ENCODE measurements around the gene ASIC1.
A peak's percentile ranks its signal among the peaks of the same experiment; 100 is the strongest.

Gene ASIC1

GRCh38 chr12:50120953-50121352 lies 63.6 kb downstream of the ASIC1 start:
- TF ChIP-seq, protein P1, sequence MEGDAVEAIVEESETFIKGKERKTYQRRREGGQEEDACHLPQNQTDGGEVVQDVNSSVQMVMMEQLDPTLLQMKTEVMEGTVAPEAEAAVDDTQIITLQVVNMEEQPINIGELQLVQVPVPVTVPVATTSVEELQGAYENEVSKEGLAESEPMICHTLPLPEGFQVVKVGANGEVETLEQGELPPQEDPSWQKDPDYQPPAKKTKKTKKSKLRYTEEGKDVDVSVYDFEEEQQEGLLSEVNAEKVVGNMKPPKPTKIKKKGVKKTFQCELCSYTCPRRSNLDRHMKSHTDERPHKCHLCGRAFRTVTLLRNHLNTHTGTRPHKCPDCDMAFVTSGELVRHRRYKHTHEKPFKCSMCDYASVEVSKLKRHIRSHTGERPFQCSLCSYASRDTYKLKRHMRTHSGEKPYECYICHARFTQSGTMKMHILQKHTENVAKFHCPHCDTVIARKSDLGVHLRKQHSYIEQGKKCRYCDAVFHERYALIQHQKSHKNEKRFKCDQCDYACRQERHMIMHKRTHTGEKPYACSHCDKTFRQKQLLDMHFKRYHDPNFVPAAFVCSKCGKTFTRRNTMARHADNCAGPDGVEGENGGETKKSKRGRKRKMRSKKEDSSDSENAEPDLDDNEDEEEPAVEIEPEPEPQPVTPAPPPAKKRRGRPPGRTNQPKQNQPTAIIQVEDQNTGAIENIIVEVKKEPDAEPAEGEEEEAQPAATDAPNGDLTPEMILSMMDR (conservative IDR thresholded peaks at IDR 0.05): no peak
- no peak for TF ChIP-seq ZFX (IDR thresholded peaks at IDR 0.05)
- no peak overlapping the region for H3K27ac ChIP-seq

DNA sequence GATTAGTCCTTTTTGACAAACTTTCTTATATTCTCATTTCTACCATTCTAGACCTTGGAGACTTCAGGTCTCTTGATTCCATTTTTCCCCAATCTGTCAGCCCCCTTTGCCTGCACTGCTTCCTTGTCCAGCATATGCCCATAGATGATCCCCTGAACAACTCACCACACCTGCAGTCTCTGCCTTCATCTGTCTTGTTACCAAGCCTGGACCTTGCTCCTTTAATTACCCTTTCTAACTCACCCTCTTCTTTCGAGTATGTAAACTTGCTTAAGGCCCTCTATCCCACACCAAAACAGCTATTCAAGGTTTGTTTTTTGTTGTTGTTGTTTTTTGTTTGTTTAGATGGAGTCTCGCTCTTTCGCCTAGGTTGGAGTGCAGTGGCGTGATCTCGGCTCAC lies 64.2 kb downstream of the ASIC1 start:
- TF ChIP-seq, protein P1 (conservative IDR thresholded peaks at IDR 0.05): no peak
- no peak for TF ChIP-seq ZFX (IDR thresholded peaks at IDR 0.05)
- H3K27ac ChIP-seq: no peak overlapping the region

GRCh38 chr12:50123203-50123602 lies 65.8 kb downstream of the ASIC1 start:
- no peak overlapping the region for H3K27ac ChIP-seq
- TF ChIP-seq, protein P1 (conservative IDR thresholded peaks at IDR 0.05): no peak
- TF ChIP-seq ZFX (IDR thresholded peaks at IDR 0.05): no peak

DNA sequence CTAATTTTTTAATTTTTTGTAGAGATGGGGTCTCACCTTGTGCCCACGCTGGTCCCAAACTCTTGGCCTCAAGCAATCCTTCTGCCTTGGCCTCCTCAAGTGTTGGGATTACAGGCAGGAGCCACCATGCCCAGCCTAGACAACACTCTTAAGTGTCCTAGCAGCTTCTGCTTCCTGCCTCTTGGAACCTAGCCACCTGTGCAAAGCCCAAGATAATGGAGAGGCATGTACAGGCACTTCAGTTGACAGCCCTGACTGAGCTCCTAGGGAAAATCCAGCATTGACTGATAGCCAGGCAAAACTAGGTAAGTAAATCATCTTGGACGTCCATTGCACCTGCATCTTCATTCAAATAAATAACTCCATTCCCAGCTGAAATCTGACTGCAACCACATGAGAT lies 70.2 kb downstream of the ASIC1 start:
- no peak for TF ChIP-seq ZFX (IDR thresholded peaks at IDR 0.05)
- TF ChIP-seq, protein P1 (conservative IDR thresholded peaks at IDR 0.05): no peak
- no peak overlapping the region for H3K27ac ChIP-seq

DNA sequence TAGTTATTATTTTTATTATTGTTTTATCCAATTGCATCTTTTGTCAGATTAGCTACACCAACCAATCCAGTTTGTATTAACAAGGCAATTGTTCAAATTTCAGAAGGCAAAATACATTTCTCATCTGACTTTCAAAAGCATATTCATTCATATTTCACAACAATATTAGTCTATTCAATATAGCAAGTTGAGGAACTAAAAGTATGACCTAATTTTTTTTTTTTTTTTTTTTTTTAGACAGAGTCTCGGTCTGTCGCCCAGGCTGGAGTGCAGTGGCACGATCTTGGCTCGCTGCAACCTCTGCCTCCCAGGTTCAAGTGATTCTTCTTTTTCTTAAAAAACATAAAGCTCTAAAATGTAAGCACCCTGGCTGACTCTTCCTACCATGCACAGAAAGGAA lies 71.9 kb downstream of the ASIC1 start:
- no peak for TF ChIP-seq ZFX (IDR thresholded peaks at IDR 0.05)
- TF ChIP-seq, protein P1 (conservative IDR thresholded peaks at IDR 0.05): no peak
- H3K27ac ChIP-seq: no peak overlapping the region

DNA sequence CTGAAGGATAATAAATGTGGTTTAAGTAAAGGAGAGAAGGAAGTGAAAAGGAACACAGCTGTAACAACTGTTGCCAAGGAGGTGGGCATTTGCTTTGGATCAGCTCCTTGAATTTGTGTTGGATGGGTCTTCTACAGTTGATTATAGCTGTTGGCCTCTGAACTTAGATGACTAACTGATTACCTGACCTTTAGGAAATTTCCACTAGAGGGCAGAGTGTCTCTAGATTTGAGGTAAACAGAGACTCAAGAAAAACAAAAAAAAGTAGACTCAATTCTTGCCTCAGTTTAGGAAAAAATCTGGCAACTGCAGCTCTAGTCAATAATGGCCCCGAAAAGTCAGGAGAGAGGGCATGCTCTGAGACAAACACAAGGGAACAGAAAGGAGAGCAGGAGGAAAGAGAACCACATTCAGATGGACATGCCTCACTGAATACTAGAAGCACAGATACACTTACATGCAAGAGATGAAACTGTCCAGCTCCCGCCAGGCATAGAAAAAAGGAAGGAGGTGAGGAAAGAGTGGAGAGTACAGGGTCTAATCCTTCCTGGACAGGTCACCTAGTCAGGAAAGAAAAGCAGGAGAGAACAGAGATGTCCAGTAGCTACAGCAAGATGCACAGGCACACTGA lies 75.2 kb downstream of the ASIC1 start:
- no peak overlapping the region for H3K27ac ChIP-seq
- no peak for TF ChIP-seq ZFX (IDR thresholded peaks at IDR 0.05)
- TF ChIP-seq, protein P1 (conservative IDR thresholded peaks at IDR 0.05): peak; percentile 67
